ENCODE measurements around the gene IL2RA.
"Not testable (repeated sequence)": the region's sequence is repeated elsewhere in the genome, so short reads cannot be mapped to it uniquely, and the experiment has no call there.

Gene IL2RA

GRCh38 chr10:6069081-6069931 is 7.1 kb upstream of the IL2RA start:
- no peaks in the 10 kb centered on the region for H3K9me3 Mint-ChIP-seq
- H3K36me3 Mint-ChIP-seq (ENCODE audit: low read depth), result no peaks in the 10 kb centered on the region
- no peak overlapping the region for H3K27ac Mint-ChIP-seq
- peaks cover 24% of the 10 kb centered on the region for H3K27me3 Mint-ChIP-seq (ENCODE audit: low read depth)
- H3K4me3 Mint-ChIP-seq, result no peak overlapping the region
- no peak for TF ChIP-seq CTCF (IDR thresholded peaks at IDR 0.05; ENCODE audit: unreplicated experiment in 3 of 3)
- no peaks in the 10 kb centered on the region for H3K4me1 Mint-ChIP-seq

DNA sequence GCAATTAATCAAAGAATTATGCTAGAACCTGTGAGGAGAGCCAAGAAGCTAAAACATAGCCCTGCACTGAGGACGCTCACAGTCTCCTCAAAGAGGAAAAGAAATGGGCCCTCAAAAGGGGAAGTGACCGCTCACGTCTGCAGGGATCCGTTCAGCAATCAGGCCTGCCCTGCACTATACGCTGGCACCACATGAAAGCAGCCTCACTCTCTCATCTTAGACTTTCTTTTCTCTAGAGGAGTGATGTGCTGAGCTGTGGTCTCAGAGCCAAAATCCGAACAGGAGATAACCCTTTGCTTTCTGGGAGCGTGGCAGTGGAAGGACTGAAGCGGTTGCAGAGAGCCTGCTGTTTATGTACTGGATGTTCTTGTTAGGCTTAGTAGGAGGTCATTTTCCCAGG is 6.3 kb upstream of the IL2RA start:
- no peak for TF ChIP-seq CTCF (IDR thresholded peaks at IDR 0.05; ENCODE audit: unreplicated experiment in 3 of 3)
- no peaks in the 10 kb centered on the region for H3K9me3 Mint-ChIP-seq
- no peaks in the 10 kb centered on the region for H3K36me3 Mint-ChIP-seq (ENCODE audit: low read depth)
- H3K4me3 Mint-ChIP-seq, result no peak overlapping the region
- peaks cover 24% of the 10 kb centered on the region for H3K27me3 Mint-ChIP-seq (ENCODE audit: low read depth)
- no peaks in the 10 kb centered on the region for H3K4me1 Mint-ChIP-seq
- H3K27ac Mint-ChIP-seq, result no peak overlapping the region

GRCh38 chr10:6068006-6068405 is 5.8 kb upstream of the IL2RA start:
- Mint-ChIP-seq H3K4me3 (no peak overlapping the region), H3K27me3 (ENCODE audit: low read depth) (peaks cover 20% of the 10 kb centered on the region), H3K27ac (no peak overlapping the region), H3K36me3 (ENCODE audit: low read depth) (no peaks in the 10 kb centered on the region), H3K9me3 (no peaks in the 10 kb centered on the region), H3K4me1 (no peaks in the 10 kb centered on the region)
- no peak for TF ChIP-seq CTCF (IDR thresholded peaks at IDR 0.05; ENCODE audit: unreplicated experiment in 3 of 3)

GRCh38 chr10:6067457-6067856 is 5.3 kb upstream of the IL2RA start:
- Mint-ChIP-seq H3K4me3 (no peak overlapping the region), H3K9me3 (no peaks in the 10 kb centered on the region), H3K27me3 (ENCODE audit: low read depth) (peaks cover 20% of the 10 kb centered on the region), H3K27ac (no peak overlapping the region), H3K36me3 (ENCODE audit: low read depth) (no peaks in the 10 kb centered on the region), H3K4me1 (no peaks in the 10 kb centered on the region)
- TF ChIP-seq CTCF (IDR thresholded peaks at IDR 0.05; ENCODE audit: unreplicated experiment in 3 of 3), result no peak

DNA sequence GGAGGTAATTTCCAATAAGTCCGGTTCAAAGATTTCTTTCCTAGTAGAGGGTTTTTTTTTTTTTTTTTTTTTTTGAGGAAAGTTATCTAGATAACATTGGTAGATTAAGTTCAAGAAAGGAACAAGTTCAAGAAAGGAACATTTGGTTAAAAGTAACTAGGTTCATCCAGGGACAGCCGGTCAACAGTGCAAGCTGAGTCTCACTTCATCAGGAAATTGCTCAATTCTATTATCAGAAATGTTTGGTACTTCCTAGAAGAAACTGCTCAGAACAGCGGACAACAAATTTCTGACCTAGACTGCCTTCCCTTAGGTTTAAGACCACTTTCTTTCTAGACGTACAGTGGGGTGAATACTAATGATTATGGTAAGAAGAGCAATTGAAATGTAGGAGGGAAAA is 3.7 kb upstream of the IL2RA start:
- Mint-ChIP-seq H3K4me1 (no peaks in the 10 kb centered on the region), H3K4me3 (no peak overlapping the region), H3K36me3 (ENCODE audit: low read depth) (no peaks in the 10 kb centered on the region), H3K27me3 (ENCODE audit: low read depth) (peaks cover 17% of the 10 kb centered on the region), H3K27ac (no peak overlapping the region), H3K9me3 (no peaks in the 10 kb centered on the region)
- no peak for TF ChIP-seq CTCF (IDR thresholded peaks at IDR 0.05; ENCODE audit: unreplicated experiment in 3 of 3)

DNA sequence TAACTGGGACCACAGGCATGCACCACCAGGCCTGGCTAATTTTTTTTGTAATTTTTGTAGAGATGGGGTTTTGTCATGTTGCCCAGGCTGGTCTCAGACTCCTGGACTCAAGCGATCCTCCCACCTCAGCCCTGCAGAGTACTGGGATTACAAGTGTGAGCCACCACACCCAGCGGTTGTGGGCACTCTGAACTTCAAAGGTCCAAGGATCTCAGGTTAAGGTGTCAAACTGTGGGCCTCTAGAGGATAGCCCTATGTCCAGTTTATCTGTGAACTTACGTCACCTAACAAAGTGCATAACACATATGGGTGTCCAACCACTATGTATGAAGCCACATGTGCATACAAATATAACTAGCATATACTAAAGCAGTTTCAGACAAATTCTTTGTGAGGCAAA is 3.2 kb upstream of the IL2RA start:
- TF ChIP-seq CTCF (IDR thresholded peaks at IDR 0.05; ENCODE audit: unreplicated experiment in 3 of 3), result no peak
- no peak overlapping the region for H3K4me3 Mint-ChIP-seq
- no peaks in the 10 kb centered on the region for H3K36me3 Mint-ChIP-seq (ENCODE audit: low read depth)
- H3K27ac Mint-ChIP-seq, result no peak overlapping the region
- H3K4me1 Mint-ChIP-seq, result no peaks in the 10 kb centered on the region
- H3K9me3 Mint-ChIP-seq, result no peaks in the 10 kb centered on the region
- peaks cover 17% of the 10 kb centered on the region for H3K27me3 Mint-ChIP-seq (ENCODE audit: low read depth)

DNA sequence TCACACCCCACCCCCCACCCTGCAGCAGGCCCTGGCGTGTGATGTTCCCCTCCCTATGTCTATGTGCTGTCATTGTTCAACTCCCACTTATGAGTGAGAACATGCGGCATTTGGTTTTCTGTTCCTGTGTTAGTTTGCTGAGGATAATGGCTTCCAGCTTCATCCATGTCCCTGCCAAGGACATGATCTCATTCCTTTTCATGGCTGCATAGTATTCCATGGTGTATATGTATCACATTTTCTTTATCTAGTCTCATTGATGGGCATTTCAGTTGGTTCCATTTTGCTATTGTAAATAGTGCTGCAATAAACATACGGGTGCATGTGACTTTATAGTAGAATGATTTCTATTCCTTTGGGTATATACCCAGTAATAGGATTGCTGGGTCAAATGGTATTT is 2.6 kb upstream of the IL2RA start:
- H3K36me3 Mint-ChIP-seq (ENCODE audit: low read depth); H3K27ac Mint-ChIP-seq; H3K9me3 Mint-ChIP-seq; H3K4me1 Mint-ChIP-seq; H3K4me3 Mint-ChIP-seq: not testable (repeated sequence)
- peaks cover 17% of the 10 kb centered on the region for H3K27me3 Mint-ChIP-seq (ENCODE audit: low read depth)
